ENCODE measurements around the gene OR2C3. TPM values are rescaled to one million over a fixed set of nuclear protein-coding genes. Genes with fewer than 3 reads are reported as not detected.

OR2C3 gene
- total RNA-seq, 2 donors from 2014 or later = not detected

DNA sequence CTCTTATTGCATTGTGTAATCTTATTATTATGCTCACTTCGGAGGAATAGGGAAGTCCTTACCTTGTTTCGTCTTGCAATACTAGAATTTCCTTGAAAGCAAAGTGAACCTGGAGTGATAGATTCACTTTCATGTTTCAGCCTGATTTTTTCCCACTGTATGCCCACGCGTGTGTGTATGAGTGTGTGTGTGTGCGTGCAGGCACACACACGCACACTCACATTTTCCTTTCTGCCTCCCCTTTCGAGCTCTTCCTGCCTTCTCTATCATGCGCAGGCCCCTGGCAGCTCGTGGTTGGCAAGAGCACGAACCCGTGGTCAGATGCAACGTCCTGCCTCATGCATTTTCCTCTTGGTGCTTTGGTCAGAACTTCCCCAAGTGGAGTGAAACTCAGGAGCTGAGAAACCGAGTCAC lies 12.5 kb upstream of the OR2C3 start, which contains the start of gene GCSAML:
GCSAML (plus strand) TSS at position 366 of the 414 bp plus-strand sequence. CDS start 58 bp downstream, outside the sequence.
- WGBS, 2 donors = 40 to 70% methylated on average over 13 of the region's 13 CpGs
- Histone ChIP-seq H3K4me3 (no peak within 1 kb of the TSS), H3K9me3 (no peaks in the 10 kb centered on the region), H3K27ac (no peak within 1 kb of the TSS), H3K27me3 (no peaks in the 10 kb centered on the region), H3K4me1 (no peaks in the 10 kb centered on the region), H3K36me3 (replicated peaks in 1 of 2; ENCODE audit: insufficient read depth in 1 of 2, low read depth in 2 of 2) (no peaks in the 10 kb centered on the region)
- TF ChIP-seq POLR2A (IDR thresholded peaks at IDR 0.05) (no peak), CTCF (IDR thresholded peaks at IDR 0.05) (no peak)
- intact Hi-C loops (cut with DNase I) = no loop called here
- DNase-seq (no peak), ATAC-seq (no peak)

DNA sequence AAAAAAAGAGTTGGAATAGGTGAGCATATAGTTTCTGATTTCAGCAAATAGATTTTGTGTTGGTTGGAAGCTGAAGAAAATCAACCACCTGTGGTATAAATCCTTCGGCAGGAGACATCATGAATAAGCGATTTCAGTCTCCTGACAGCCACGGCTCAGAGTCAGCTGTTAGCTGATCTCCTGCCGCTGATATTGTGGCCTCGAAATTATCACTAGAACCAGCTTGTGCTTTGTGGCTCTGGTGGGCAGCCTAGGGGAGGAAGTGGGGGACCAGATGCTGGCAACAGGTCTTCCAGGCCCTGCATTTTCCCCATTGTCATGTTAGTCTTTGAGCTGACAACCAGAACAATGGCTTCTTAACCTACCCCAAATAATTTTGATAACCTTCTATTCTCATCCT lies 11.9 kb upstream of the OR2C3 start:
- intact Hi-C loops (cut with DNase I) = no loop called here
- no peaks in the 10 kb centered on the region for H3K27me3 ChIP-seq
- H3K4me1 ChIP-seq = no peaks in the 10 kb centered on the region
- 47 to 53% methylated on average over 5 of the region's 5 CpGs for WGBS, 2 donors
- H3K36me3 ChIP-seq (replicated peaks in 1 of 2; ENCODE audit: insufficient read depth in 1 of 2, low read depth in 2 of 2) = no peaks in the 10 kb centered on the region
- H3K4me3 ChIP-seq = no peak overlapping the region
- no peak overlapping the region for H3K27ac ChIP-seq
- TF ChIP-seq CTCF (IDR thresholded peaks at IDR 0.05) (no peak), POLR2A (IDR thresholded peaks at IDR 0.05) (no peak)
- ATAC-seq = no peak
- no peak for DNase-seq
- H3K9me3 ChIP-seq = no peaks in the 10 kb centered on the region

GRCh38 chr1:247542811-247543210 lies 6.6 kb upstream of the OR2C3 start:
- no peaks in the 10 kb centered on the region for H3K9me3 ChIP-seq
- intact Hi-C loops (cut with DNase I) = no loop called here
- H3K27me3 ChIP-seq = no peaks in the 10 kb centered on the region
- no peak overlapping the region for H3K27ac ChIP-seq
- no peak for TF ChIP-seq POLR2A (IDR thresholded peaks at IDR 0.05)
- no peak for TF ChIP-seq CTCF (IDR thresholded peaks at IDR 0.05)
- DNase-seq (no peak), ATAC-seq (no peak)
- 50 to 51% methylated on average over 3 of the region's 3 CpGs for WGBS, 2 donors
- H3K4me3 ChIP-seq = no peak overlapping the region
- no peaks in the 10 kb centered on the region for H3K4me1 ChIP-seq
- no peaks in the 10 kb centered on the region for H3K36me3 ChIP-seq (replicated peaks in 1 of 2; ENCODE audit: insufficient read depth in 1 of 2, low read depth in 2 of 2)

DNA sequence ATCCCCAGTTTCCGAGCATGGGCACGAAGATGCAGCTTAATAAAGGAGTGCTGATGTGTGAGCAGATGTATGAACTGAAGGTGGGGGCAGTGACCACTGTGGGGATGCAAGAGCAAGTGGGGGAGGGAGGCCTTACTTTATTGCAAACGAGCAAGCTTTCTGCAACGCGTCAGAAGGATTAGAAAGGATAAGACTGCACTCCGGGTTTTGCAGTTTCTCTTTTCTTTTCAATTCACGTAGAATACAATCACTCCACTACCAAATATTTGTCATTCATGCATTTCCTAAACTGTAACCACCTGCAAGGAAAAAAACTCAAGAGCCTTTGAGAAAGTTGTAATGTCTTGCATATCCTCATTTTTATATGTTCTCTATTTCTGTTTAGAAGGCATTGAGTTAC lies 4.3 kb upstream of the OR2C3 start:
- TF ChIP-seq POLR2A (IDR thresholded peaks at IDR 0.05) (no peak), CTCF (IDR thresholded peaks at IDR 0.05) (no peak)
- ATAC-seq = no peak
- intact Hi-C loops (cut with DNase I) = no loop called here
- Histone ChIP-seq H3K27ac (no peak overlapping the region), H3K4me1 (no peaks in the 10 kb centered on the region), H3K27me3 (no peaks in the 10 kb centered on the region), H3K36me3 (replicated peaks in 1 of 2; ENCODE audit: insufficient read depth in 1 of 2, low read depth in 2 of 2) (no peaks in the 10 kb centered on the region), H3K4me3 (no peak overlapping the region), H3K9me3 (no peaks in the 10 kb centered on the region)
- 33 to 34% methylated on average over 7 of the region's 7 CpGs for WGBS, 2 donors
- no peak for DNase-seq

GRCh38 chr1:247539215-247539614 lies 3.0 kb upstream of the OR2C3 start:
- Histone ChIP-seq H3K27me3 (no peaks in the 10 kb centered on the region), H3K4me1 (no peaks in the 10 kb centered on the region), H3K4me3 (no peak overlapping the region), H3K27ac (no peak overlapping the region), H3K36me3 (replicated peaks in 1 of 2; ENCODE audit: insufficient read depth in 1 of 2, low read depth in 2 of 2) (no peaks in the 10 kb centered on the region), H3K9me3 (no peaks in the 10 kb centered on the region)
- 55 to 64% methylated on average over 6 of the region's 6 CpGs for WGBS, 2 donors
- no peak for ATAC-seq
- no peak for DNase-seq
- no peak for TF ChIP-seq CTCF (IDR thresholded peaks at IDR 0.05)
- intact Hi-C loops (cut with DNase I) = no loop called here
